Endodermal cell (in vitro differentiated cells): Measurements from ENCODE around the gene ZDHHC14. TPM values are rescaled to one million over a fixed set of nuclear protein-coding genes. Genes with fewer than 3 reads are reported as not detected.

ENCODE experiments used
- DNase-seq: peaks from one replicate; pipeline ENCODE4 v3.0.0-alpha.2; 2017
- H3K27ac ChIP-seq: 2 replicates; pipeline ENCODE4 v1.5.1; 2013; ENCODE audit warnings: mild to moderate bottlenecking, low read depth, low read length, moderate library complexity
- H3K27me3 ChIP-seq: 2 replicates; pipeline ENCODE4 v1.6.1; 2013; ENCODE audit warnings: mild to moderate bottlenecking, low read length, moderate library complexity; ENCODE audit not compliant: insufficient read depth, control insufficient read depth, poor library complexity, severe bottlenecking
- H3K36me3 ChIP-seq: 2 replicates; pipeline ENCODE4 v1.7.0; 2013; ENCODE audit warnings: mild to moderate bottlenecking, low read length, moderate library complexity; ENCODE audit not compliant: control insufficient read depth, insufficient read depth
- H3K4me1 ChIP-seq: one replicate; pipeline ENCODE4 v1.7.0; 2013; ENCODE audit warnings: low read length; ENCODE audit not compliant: control insufficient read depth, insufficient read depth
- H3K4me3 ChIP-seq: 2 replicates; pipeline ENCODE4 v1.5.1; 2013; ENCODE audit warnings: mild to moderate bottlenecking, low read length, moderate library complexity
- H3K9ac ChIP-seq: 2 replicates; pipeline ENCODE4 v1.6.1; 2013; ENCODE audit warnings: mild to moderate bottlenecking, low read length, moderate library complexity; ENCODE audit not compliant: poor library complexity, severe bottlenecking; ENCODE audit errors: extremely low read depth
- H3K9me3 ChIP-seq: 2 replicates; pipeline ENCODE4 v1.6.1; 2013; ENCODE audit warnings: mild to moderate bottlenecking, low read length, moderate library complexity; ENCODE audit not compliant: control insufficient read depth
- H3K27ac Mint-ChIP-seq: 2 replicates; pipeline ENCODE4 v1.8.0; 2020; ENCODE audit warnings: mixed read lengths
- H3K27me3 Mint-ChIP-seq: 2 replicates; pipeline ENCODE4 v1.8.0; 2021; ENCODE audit warnings: mild to moderate bottlenecking, mixed read lengths; ENCODE audit not compliant: insufficient read depth
- H3K36me3 Mint-ChIP-seq: 2 replicates; pipeline ENCODE4 v1.8.0; 2020; ENCODE audit warnings: low read depth, mixed read lengths
- H3K4me1 Mint-ChIP-seq: 2 replicates; pipeline ENCODE4 v1.8.0; 2020; ENCODE audit warnings: mixed read lengths
- H3K4me3 Mint-ChIP-seq: 2 replicates; pipeline ENCODE4 v1.8.0; 2020; ENCODE audit warnings: mild to moderate bottlenecking, moderate library complexity, mixed read lengths
- H3K9me3 Mint-ChIP-seq: 2 replicates; pipeline ENCODE4 v1.8.0; 2020; ENCODE audit warnings: mild to moderate bottlenecking, mixed read lengths
- WGBS, 2 experiments: methylation state at CpG; one replicate each; pipeline versions ENCODE4 v1.1.5 to v1.1.7; 2013; ENCODE audit warnings: missing lambda C conversion rate in 2 of 2, mixed read lengths in 1 of 2; ENCODE audit not compliant: insufficient coverage in 1 of 2, insufficient read length in 1 of 2; 5-methylcytosine and 5-hydroxymethylcytosine counted together
- total RNA-seq, 2 donors: library from RNA; stranded (reverse); fragmentation: NEBNext Ultra II Directional in 1 of 2; extraction: Animal tissue kit (Norgen Biotek cat#: 25700) in 1 of 2; gene quantifications; 2 replicates in 1 of 2; 3 replicates in 1 of 2; pipeline ENCODE4 v1.2.1, GENCODE V29; 2021
- TF ChIP-seq, protein P1 (sequence below): fragments of 200-600 bp; sonication (generic); conservative IDR thresholded peaks from 2 replicates; pipeline ENCODE4 v1.5.0; 2021; ENCODE audit warnings: antibody characterized with exemption, mild to moderate bottlenecking

ZDHHC14 gene
- total RNA-seq, 2 donors from 2014 or later: 2.3 to 4.5 TPM

DNA sequence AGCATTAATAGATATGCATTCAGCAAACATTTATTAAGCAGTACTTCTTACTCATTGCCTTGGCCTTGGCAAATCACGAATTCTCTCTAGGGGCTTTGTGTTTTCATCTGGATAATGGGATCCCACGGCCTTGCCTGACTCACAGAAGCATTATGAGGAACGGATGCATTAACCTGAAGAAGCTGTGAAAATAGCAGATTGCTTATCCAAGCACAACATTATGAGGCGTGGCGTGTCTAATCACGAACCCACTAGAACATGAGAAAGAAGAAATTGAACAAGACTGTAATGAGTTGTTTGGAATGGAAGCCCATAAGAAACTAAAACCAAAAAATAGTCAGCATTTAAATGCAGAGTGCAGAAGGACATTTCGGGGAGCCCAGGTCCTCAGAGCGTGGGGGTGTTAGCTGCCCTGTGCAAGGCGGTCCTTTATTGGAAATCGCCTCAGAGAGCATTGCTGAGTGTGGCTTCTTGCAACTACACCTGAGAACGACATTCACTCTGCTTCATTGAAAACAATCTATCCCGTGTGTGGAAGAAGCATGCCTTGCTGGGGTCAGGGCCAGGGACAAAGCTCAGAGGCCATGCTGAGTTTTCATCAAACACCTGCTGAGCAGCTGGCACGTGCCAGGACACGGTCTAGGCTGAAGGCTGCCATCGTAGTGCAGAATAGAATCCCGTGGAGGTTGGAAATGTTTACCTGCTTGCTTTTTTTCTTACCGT, 179.9 kb downstream of the ZDHHC14 start:
- no peak overlapping the region for H3K4me3 ChIP-seq
- Mint-ChIP-seq H3K27ac (no peak overlapping the region), H3K4me3 (no peak overlapping the region), H3K27me3 (no peaks in the 10 kb centered on the region), H3K36me3 (no peaks in the 10 kb centered on the region), H3K4me1 (peaks cover 1% of the 10 kb centered on the region), H3K9me3 (no peaks in the 10 kb centered on the region)
- 88 to 95% methylated on average over 10 to 16 of the region's 17 CpGs for WGBS, 2 experiments
- H3K4me1 ChIP-seq: no peaks in the 10 kb centered on the region
- no peaks in the 10 kb centered on the region for H3K27me3 ChIP-seq
- TF ChIP-seq, protein P1, sequence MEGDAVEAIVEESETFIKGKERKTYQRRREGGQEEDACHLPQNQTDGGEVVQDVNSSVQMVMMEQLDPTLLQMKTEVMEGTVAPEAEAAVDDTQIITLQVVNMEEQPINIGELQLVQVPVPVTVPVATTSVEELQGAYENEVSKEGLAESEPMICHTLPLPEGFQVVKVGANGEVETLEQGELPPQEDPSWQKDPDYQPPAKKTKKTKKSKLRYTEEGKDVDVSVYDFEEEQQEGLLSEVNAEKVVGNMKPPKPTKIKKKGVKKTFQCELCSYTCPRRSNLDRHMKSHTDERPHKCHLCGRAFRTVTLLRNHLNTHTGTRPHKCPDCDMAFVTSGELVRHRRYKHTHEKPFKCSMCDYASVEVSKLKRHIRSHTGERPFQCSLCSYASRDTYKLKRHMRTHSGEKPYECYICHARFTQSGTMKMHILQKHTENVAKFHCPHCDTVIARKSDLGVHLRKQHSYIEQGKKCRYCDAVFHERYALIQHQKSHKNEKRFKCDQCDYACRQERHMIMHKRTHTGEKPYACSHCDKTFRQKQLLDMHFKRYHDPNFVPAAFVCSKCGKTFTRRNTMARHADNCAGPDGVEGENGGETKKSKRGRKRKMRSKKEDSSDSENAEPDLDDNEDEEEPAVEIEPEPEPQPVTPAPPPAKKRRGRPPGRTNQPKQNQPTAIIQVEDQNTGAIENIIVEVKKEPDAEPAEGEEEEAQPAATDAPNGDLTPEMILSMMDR: no peak
- no peaks in the 10 kb centered on the region for H3K36me3 ChIP-seq
- no peak overlapping the region for H3K27ac ChIP-seq
- no peaks in the 10 kb centered on the region for H3K9me3 ChIP-seq
- no peak overlapping the region for H3K9ac ChIP-seq
- DNase-seq: no peak

DNA sequence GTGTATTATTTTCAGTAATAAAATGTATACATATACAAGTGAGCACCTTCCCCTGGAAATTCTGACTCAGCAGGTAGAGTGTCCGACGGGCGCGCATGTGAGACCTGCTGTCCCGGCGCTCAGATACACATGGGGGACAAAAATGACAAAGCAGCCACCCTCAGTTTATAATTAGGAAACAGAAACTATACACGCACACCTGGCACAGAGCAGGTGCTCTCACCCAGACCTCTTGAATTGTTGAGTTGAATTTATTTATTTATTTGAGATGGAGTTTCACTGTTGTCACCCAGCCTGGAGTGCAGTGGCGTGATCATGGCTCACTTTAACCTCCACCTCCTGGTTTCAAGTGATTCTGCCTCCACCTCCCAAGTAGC, 180.4 kb downstream of the ZDHHC14 start:
- no peak overlapping the region for H3K4me3 Mint-ChIP-seq
- no peaks in the 10 kb centered on the region for H3K9me3 Mint-ChIP-seq
- Histone ChIP-seq H3K4me3 (no peak overlapping the region), H3K4me1 (no peaks in the 10 kb centered on the region), H3K9ac (no peak overlapping the region), H3K27me3 (no peaks in the 10 kb centered on the region), H3K27ac (no peak overlapping the region), H3K9me3 (no peaks in the 10 kb centered on the region), H3K36me3 (no peaks in the 10 kb centered on the region)
- no peaks in the 10 kb centered on the region for H3K36me3 Mint-ChIP-seq
- 96 to 98% methylated on average over 7 to 8 of the region's 8 CpGs for WGBS, 2 experiments
- no peak for DNase-seq
- H3K27ac Mint-ChIP-seq: no peak overlapping the region
- no peaks in the 10 kb centered on the region for H3K4me1 Mint-ChIP-seq
- TF ChIP-seq, protein P1: no peak
- no peaks in the 10 kb centered on the region for H3K27me3 Mint-ChIP-seq

DNA sequence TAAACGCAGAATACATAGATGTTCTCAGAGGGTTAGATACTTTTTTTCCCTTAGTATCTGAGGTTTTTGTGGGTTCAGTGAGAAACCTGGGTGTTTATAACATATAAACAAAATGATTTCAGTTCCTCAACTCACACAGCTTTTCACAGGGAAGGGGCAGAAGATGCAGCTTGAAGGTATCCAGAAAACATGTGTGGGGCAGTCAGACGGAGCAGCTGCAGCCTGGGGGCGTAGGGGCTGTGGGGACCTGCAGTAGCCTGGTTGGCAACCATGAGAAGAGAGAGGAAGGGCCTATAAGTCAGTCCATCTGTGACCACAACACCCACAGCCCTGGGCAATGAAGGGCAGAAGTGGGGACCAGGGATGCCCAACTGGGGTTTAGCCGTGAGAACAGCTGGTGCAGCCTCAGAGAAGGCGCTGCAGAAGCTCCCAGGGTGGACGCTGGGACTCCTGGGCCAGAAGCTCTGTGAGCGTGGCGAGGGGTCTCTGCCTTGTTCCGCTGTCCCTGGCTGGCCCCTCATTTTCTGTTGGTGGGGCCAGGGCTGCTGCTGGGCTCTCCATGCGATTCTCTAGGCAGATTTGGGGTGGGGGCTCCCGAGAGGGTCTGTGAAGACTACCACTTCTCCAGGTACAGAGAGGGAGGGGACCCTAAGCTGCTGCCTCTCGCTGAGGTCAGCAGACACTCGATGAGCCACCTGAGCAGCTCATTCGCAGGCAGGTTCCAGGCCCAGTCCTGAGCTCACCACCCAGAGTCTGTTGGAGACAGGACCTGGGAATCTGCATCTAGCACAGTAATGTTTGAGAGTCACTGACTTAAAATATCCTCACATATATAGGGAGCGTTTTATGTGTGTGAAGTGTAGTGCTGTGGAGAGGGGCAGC, 181.2 kb downstream of the ZDHHC14 start:
- no peak overlapping the region for H3K9ac ChIP-seq
- Mint-ChIP-seq H3K36me3 (no peaks in the 10 kb centered on the region), H3K9me3 (no peaks in the 10 kb centered on the region), H3K4me1 (no peaks in the 10 kb centered on the region), H3K4me3 (no peak overlapping the region), H3K27ac (no peak overlapping the region), H3K27me3 (no peaks in the 10 kb centered on the region)
- H3K36me3 ChIP-seq: no peaks in the 10 kb centered on the region
- H3K4me1 ChIP-seq: no peaks in the 10 kb centered on the region
- H3K9me3 ChIP-seq: no peaks in the 10 kb centered on the region
- TF ChIP-seq, protein P1: no peak
- DNase-seq: no peak
- no peaks in the 10 kb centered on the region for H3K27me3 ChIP-seq
- no peak overlapping the region for H3K4me3 ChIP-seq
- H3K27ac ChIP-seq: no peak overlapping the region
- WGBS, 2 experiments: 92 to 94% methylated on average over 12 to 15 of the region's 15 CpGs
